Activated CD8-positive, alpha-beta memory T cell treated with anti-CD3 and anti-CD28 coated beads for 36 hours (primary cell): ENCODE measurements around the gene MAP3K1. TPM values are rescaled to one million over a fixed set of nuclear protein-coding genes. Genes with fewer than 3 reads are reported as not detected.

ENCODE experiments used
- CTCF ChIA-PET: fragments of 350-600 bp; sonication (Branson Sonifier 250); formaldehyde crosslinking; loops from one replicate; lab custom pipeline; 2021; ENCODE audit warnings: antibody characterized with exemption; lab: Charles Lee
- POLR2A ChIA-PET: fragments of 350-600 bp; sonication (Branson Sonifier 250); formaldehyde crosslinking; loops from one replicate; lab custom pipeline; 2021; ENCODE audit warnings: antibody characterized with exemption; lab: Charles Lee
- total RNA-seq, 2 experiments: library from RNA; stranded (reverse); gene quantifications; one replicate each; pipeline ENCODE4 v1.2.3, GENCODE V29; 2021

MAP3K1 gene
- total RNA-seq, 2 experiments from 2014 or later, result 13.8 to 14.0 TPM

GRCh38 chr5:56938858-56939257, 123.5 kb downstream of the MAP3K1 start:
- ChIA-PET POLR2A (no interaction called here), CTCF (no interaction called here)

- ChIA-PET CTCF (interaction anchor here (0.6 kb wide), 1 partner anchor 23 kb away, joined by 3 read pairs; no protein-coding TSS in a partner anchor), POLR2A (no interaction called here)
These were observed 126.6 kb downstream of the MAP3K1 start for GRCh38 chr5:56941981-56942380.

Other genes with a start within 250 kb of the MAP3K1 start
- gene SETD9, start 94.0 kb downstream of the MAP3K1 start, total RNA-seq, result 10 to 100 TPM; 14.8 to 16.1 TPM
- 10 to 100 TPM; 21.4 to 24.1 TPM for gene MIER3, start 136.6 kb downstream of the MAP3K1 start, total RNA-seq